Measurements from ENCODE around the gene NDUFC2. TPM values are rescaled to one million over a fixed set of nuclear protein-coding genes. Genes with fewer than 3 reads are reported as not detected.

NDUFC2 gene
- total and polyA plus RNA-seq, 2 of the 13 experiments (the other 11 are each of a cell fraction or from before 2014, with no cell fraction given) = 256 to 363 TPM

DNA sequence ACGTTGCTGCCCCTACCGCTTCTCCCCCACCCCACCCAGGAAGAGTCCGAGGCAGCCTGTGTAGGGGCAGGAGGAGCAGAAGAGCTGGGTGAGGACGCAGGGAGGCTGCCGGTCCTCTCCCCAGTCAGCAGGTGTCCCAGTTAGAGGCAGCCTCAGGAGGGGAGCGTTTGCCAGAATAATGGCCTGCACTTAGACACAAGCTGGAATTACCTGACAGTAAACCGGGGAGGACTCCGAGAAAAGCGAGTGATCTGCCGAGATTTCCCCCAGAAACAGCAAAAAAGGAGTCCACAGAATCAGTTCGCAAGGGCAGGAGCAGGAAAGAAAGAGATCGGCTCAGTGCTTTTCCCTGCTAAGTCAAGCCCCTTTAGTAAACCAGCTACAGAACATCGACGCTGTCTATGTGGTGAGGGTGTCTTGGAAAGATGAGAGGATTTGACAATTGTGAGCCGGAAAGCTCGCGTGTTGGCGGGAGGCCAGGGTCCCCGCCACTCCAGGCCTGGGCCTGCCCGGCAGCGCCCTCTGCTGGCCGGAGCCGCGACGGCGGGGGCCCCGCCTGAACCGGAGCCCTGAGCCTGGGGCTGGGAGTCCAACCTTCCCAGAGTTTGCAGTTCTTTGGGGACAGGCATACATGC, 33.7 kb downstream of the NDUFC2 start (continued):
- TF ChIP-seq, protein P1, sequence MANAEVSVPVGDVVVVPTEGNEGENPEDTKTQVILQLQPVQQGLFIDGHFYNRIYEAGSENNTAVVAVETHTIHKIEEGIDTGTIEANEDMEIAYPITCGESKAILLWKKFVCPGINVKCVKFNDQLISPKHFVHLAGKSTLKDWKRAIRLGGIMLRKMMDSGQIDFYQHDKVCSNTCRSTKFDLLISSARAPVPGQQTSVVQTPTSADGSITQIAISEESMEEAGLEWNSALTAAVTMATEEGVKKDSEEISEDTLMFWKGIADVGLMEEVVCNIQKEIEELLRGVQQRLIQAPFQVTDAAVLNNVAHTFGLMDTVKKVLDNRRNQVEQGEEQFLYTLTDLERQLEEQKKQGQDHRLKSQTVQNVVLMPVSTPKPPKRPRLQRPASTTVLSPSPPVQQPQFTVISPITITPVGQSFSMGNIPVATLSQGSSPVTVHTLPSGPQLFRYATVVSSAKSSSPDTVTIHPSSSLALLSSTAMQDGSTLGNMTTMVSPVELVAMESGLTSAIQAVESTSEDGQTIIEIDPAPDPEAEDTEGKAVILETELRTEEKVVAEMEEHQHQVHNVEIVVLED (CRISPR knock-in tag; IDR thresholded peaks at IDR 0.05; ENCODE audit: borderline replicate concordance) = peak; percentile 61; the same call in 1 of the 2 replicates
- TF ChIP-seq ZNF180 (CRISPR knock-in tag; IDR thresholded peaks at IDR 0.05; ENCODE audit: borderline replicate concordance, low read depth) (no peak), FOSL2 (CRISPR knock-in tag; IDR thresholded peaks at IDR 0.05) (peak; percentile 52), ZBTB34 (CRISPR knock-in tag; IDR thresholded peaks at IDR 0.05) (0 out of 2 replicates have a peak, but pooled peaks have one; percentile 58), CEBPB (IDR thresholded peaks at IDR 0.05; ENCODE audit: borderline replicate concordance, low read depth, low read length) (no peak), THAP9 (CRISPR knock-in tag; IDR thresholded peaks at IDR 0.05; ENCODE audit: borderline replicate concordance) (peak; percentile 58; the same call in 1 of the 2 replicates), ZNF354B (CRISPR knock-in tag; IDR thresholded peaks at IDR 0.05) (no peak), GFI1 (CRISPR knock-in tag; IDR thresholded peaks at IDR 0.05; ENCODE audit: borderline replicate concordance) (peak; percentile 96), IRF1 (CRISPR knock-in tag; IDR thresholded peaks at IDR 0.05; ENCODE audit: low read depth) (0 out of 2 replicates have a peak, but pooled peaks have one; percentile 61), JUNB (CRISPR knock-in tag; IDR thresholded peaks at IDR 0.05; ENCODE audit: borderline replicate concordance) (no peak), ZNF660 (CRISPR knock-in tag; IDR thresholded peaks at IDR 0.05; ENCODE audit: borderline replicate concordance, low read depth) (no peak), MIER3 (CRISPR knock-in tag; IDR thresholded peaks at IDR 0.05; ENCODE audit: borderline replicate concordance) (no peak), SOX13 (IDR thresholded peaks at IDR 0.05) (no peak), SOX13 (CRISPR knock-in tag; conservative IDR thresholded peaks at IDR 0.05 in 1 of 2, IDR thresholded peaks at IDR 0.05 in 1 of 2) (peak in 1 of 2 experiments; percentile 58; a peak in 2 of 4 replicates), ZNF761 (CRISPR knock-in tag; conservative IDR thresholded peaks at IDR 0.05) (peak; percentile 84), MIER2 (CRISPR knock-in tag; IDR thresholded peaks at IDR 0.05) (peak; percentile 37; the same call in 1 of the 2 replicates), ZFP36L1 (CRISPR knock-in tag; IDR thresholded peaks at IDR 0.05) (0 out of 2 replicates have a peak, but pooled peaks have one; percentile 37), ZNF788 (CRISPR knock-in tag; IDR thresholded peaks at IDR 0.05; ENCODE audit: borderline replicate concordance) (peak; percentile 6; the same call in 1 of the 2 replicates), CREB3 (CRISPR knock-in tag; IDR thresholded peaks at IDR 0.05) (no peak)
- TF ChIP-seq, protein P2, sequence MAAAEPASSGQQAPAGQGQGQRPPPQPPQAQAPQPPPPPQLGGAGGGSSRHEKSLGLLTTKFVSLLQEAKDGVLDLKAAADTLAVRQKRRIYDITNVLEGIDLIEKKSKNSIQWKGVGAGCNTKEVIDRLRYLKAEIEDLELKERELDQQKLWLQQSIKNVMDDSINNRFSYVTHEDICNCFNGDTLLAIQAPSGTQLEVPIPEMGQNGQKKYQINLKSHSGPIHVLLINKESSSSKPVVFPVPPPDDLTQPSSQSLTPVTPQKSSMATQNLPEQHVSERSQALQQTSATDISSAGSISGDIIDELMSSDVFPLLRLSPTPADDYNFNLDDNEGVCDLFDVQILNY (CRISPR knock-in tag; conservative IDR thresholded peaks at IDR 0.05) = no peak
